SH-SY5Y (cell line): Measurements from ENCODE around the gene PRDM16.

ENCODE experiments used
- GATA2 ChIP-seq: IDR thresholded peaks from 2 replicates; pipeline ENCODE4 v1.6.1; 2011; ENCODE audit warnings: mild to moderate bottlenecking, low read depth, low read length
- GATA3 ChIP-seq: IDR thresholded peaks from 2 replicates; pipeline ENCODE4 v1.6.1; 2011; ENCODE audit warnings: low read depth, mild to moderate bottlenecking, low read length, moderate library complexity

DNA sequence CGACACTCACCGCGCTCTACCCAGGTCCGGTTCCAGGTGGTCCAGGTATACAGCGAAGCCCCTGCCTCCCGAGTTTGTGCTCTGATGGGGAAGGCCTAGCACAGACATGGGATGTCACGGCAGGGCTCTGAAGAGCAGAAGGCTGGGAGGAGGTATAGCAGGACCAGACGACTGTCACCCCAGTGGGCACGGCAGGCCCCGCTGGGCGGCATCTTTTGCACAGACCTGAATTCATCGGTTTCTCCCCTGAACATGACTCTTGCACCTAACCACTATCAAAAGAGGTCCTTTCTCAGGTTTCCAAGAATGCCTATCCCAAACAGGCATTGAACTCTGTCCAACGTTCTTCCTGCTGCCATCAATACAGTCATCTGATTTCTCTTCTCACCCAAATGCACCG is 416.0 kb downstream of the PRDM16 start:
- TF ChIP-seq GATA2 (no peak), GATA3 (no peak)
